Activated naive CD8-positive, alpha-beta T cell (primary cell): ENCODE data around the gene STIM1.
A peak's percentile ranks its signal among the peaks of the same experiment; 100 is the strongest.

ENCODE experiments used
- H3K27ac Mint-ChIP-seq: one replicate; pipeline ENCODE4 v1.8.0; 2021; ENCODE audit warnings: mixed read lengths
- H3K27me3 Mint-ChIP-seq: one replicate; pipeline ENCODE4 v1.8.0; 2021; ENCODE audit warnings: mixed read lengths
- H3K36me3 Mint-ChIP-seq: one replicate; pipeline ENCODE4 v1.8.0; 2021; ENCODE audit warnings: mixed read lengths
- H3K4me1 Mint-ChIP-seq: one replicate; pipeline ENCODE4 v1.8.0; 2021; ENCODE audit warnings: low read depth, mixed read lengths
- H3K4me3 Mint-ChIP-seq: one replicate; pipeline ENCODE4 v1.8.0; 2021; ENCODE audit warnings: mild to moderate bottlenecking, mixed read lengths
- H3K9me3 Mint-ChIP-seq: one replicate; pipeline ENCODE4 v1.8.0; 2021; ENCODE audit warnings: low read depth, mixed read lengths

Gene STIM1

DNA sequence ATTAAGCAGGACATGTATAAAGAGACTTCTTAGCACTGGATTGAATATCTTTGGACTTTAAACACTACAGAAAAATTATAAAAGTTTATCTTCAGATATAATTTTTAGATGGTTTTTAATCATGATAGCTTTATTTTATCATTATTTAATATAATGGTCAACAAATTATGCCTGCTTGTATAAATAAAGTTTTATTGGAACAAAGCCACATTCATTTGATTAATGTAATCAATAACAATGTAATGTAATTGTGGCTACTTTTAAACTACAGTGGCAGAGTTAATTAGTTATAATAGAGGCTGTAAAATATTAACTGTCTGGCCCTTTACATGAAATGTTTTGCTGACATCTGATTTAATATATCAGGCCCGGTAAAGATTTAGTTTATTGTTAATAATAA, 70.0 kb downstream of the STIM1 start:
- Mint-ChIP-seq H3K4me3 (no peak overlapping the region), H3K27me3 (no peaks in the 10 kb centered on the region), H3K4me1 (peaks cover 55% of the 10 kb centered on the region), H3K36me3 (peaks cover 2% of the 10 kb centered on the region), H3K27ac (no peak overlapping the region), H3K9me3 (no peaks in the 10 kb centered on the region)

DNA sequence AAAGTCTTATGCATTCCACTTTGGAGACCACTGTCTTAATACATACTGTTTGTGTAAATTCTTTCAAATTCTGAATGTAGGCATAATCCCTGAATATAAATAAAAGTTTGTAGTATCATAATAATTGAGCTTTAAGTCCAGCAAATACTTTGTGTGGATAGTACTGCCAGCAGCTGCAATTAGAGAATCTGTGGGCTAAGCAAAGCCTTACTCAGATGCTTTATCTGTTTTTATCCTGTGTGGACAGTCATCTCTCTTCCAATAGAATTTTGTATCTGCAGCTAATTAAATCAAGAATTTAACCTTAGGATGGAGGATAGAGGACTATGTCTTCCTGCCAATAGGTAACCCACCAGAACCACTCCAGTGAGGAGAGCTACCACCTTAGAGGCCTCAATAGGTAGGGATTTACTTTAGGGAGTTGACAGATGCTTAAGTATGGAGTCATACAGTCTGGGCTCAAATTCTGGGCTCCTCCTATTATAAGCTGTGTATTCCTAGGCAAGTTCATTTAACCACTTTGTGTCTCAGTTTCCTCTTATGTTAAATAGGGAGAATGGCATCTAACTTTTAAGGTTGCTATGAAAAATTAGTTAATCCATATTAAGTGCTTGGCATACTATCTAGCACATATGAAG, 71.1 kb downstream of the STIM1 start:
- H3K9me3 Mint-ChIP-seq: no peaks in the 10 kb centered on the region
- no peaks in the 10 kb centered on the region for H3K27me3 Mint-ChIP-seq
- H3K36me3 Mint-ChIP-seq: peaks cover 2% of the 10 kb centered on the region
- H3K27ac Mint-ChIP-seq: peak overlapping the region; percentile 30
- H3K4me3 Mint-ChIP-seq: no peak overlapping the region
- H3K4me1 Mint-ChIP-seq: peaks cover 52% of the 10 kb centered on the region

DNA sequence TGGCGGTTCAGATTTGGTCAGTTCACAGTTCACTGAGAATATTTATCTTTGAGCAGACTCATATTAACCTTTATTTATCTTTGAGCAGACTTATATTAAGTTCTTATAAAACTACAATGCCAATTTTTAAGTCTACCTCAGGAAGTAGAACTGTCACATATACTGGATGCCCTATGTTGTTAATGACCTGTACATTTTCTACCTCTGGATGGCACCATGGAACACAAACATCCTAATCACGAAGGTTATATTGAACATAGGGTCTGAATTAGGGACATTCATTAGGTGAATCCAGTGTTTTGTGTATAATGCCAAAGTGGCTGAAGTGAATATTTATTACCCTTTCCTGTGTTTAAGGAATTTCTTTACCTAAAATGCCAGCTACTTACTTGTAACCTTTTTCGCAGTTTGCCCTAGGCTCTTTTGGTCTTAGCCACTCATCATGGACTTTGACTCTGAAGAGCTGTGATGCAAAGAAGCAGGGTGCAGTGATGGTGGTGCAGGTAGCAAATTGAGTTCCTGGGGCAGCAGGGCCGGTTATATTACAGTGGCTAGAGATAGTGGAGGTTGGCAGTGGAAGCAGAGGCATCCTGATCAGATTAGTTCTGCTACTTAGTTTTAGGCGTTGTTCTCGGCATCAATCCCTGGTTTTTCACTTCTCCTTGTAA, 71.8 kb downstream of the STIM1 start:
- Mint-ChIP-seq H3K27me3 (no peaks in the 10 kb centered on the region), H3K36me3 (peaks cover 2% of the 10 kb centered on the region), H3K9me3 (no peaks in the 10 kb centered on the region), H3K4me1 (peaks cover 47% of the 10 kb centered on the region), H3K27ac (no peak overlapping the region), H3K4me3 (no peak overlapping the region)

DNA sequence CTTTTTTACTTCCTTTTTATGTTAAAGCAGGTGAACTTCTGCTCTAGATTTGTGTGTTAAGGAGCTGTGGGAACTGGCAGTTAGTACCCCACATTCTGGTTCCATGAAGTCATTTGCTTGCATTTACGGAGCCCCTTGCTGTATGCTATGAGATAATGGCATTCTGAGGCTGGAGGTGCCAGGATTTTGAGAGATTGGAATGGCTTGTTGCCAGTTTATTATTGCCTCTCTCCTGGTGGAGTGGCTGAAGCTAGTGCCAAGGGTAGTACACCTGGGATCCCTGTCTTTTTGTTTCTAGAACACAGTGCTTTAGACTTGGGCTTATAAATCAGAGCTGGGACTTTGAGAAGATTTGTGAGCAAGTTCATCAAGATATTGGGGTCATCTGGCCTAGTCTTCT, 73.8 kb downstream of the STIM1 start:
- H3K4me3 Mint-ChIP-seq: no peak overlapping the region
- no peaks in the 10 kb centered on the region for H3K27me3 Mint-ChIP-seq
- no peak overlapping the region for H3K27ac Mint-ChIP-seq
- H3K36me3 Mint-ChIP-seq: peaks cover 2% of the 10 kb centered on the region
- no peaks in the 10 kb centered on the region for H3K9me3 Mint-ChIP-seq
- peaks cover 52% of the 10 kb centered on the region for H3K4me1 Mint-ChIP-seq

DNA sequence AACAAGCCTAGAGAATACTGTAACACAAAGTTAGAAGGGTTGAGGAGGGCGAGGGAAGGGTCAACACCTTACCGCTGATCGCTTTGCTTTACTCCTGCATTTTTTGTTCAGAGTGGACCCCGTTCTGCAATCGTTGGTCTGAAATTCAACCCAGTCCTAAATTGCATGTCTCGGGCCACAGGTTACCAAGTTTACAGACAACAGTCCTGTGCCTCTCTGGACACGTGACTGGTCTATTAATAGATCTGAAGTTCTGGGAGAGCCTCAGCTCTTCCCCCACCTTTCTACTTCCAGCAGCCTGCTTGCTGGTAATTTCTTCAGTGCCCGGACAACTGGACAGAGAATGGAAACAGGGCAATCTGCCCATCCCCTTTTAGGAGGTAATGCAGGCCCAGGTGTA, 74.2 kb downstream of the STIM1 start:
- Mint-ChIP-seq H3K36me3 (peaks cover 2% of the 10 kb centered on the region), H3K9me3 (no peaks in the 10 kb centered on the region), H3K4me3 (no peak overlapping the region), H3K27me3 (no peaks in the 10 kb centered on the region), H3K27ac (peak overlapping the region; percentile 4), H3K4me1 (peaks cover 56% of the 10 kb centered on the region)

DNA sequence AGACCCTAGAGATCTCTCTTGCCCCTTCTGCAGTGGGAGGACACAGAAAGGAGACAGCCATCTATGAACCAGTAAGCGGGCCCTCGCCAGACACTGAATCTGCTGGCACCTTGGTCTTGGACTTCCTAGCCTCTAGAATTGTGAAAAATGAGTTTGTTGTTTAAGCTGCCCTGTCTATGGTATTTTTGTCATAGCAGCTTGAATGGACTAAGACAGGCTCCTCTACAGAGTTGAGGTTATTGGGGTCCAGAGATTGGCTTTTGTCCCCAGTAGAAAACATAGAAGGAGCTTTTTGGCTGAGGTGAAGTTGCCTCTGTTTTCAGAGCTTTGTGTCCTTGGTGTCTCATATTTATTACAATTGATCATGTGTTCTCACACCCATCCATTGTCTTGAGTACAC, 77.2 kb downstream of the STIM1 start:
- Mint-ChIP-seq H3K27me3 (no peaks in the 10 kb centered on the region), H3K4me1 (peaks cover 69% of the 10 kb centered on the region), H3K9me3 (no peaks in the 10 kb centered on the region), H3K4me3 (no peak overlapping the region), H3K27ac (peak overlapping the region; percentile 30), H3K36me3 (peaks cover 10% of the 10 kb centered on the region)

DNA sequence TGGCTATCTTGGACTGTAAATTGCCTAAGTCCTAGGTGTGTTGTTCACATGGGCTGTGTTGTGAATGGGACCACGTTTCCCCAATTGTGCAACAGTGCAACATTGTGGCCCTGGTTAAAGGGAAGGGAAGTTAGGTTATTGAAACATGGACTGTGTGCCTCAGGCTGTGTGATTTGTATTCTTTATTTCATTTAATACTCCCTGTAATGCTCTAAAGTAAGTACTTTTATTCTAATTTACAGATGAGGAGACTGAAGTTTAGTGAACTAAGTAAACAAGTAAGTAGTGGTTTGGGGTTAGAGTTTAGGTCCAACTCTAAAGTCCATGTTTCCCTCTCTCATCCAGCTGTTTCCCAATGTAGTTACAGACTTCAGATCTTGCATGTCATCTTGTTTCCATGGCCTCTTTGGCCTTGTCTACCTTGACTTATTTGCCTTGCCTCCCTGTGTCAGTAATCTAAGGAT, 77.7 kb downstream of the STIM1 start:
- Mint-ChIP-seq H3K9me3 (no peaks in the 10 kb centered on the region), H3K27me3 (no peaks in the 10 kb centered on the region), H3K4me1 (peaks cover 67% of the 10 kb centered on the region), H3K4me3 (no peak overlapping the region), H3K36me3 (peaks cover 10% of the 10 kb centered on the region), H3K27ac (peak overlapping the region; percentile 30)

DNA sequence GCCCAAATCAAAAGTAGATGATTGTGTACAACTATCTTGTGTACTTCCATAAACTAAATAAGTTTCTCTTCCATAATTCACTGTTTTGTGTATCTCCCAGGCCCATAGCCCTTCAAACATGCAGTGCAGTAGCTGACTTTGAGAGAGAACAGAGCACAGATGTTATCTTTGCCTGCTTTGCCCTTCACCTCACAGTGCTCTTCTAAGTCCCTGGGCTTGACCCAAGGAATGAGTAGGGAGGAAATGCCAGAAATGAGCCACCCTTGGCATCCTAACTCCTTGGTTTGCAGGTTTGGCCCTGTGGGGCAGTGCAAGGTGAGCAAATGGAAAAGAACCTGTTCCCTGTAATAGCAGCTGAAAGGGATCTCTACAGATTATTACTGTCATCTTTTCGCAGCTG, 79.2 kb downstream of the STIM1 start:
- peak overlapping the region; percentile 59 for H3K27ac Mint-ChIP-seq
- peaks cover 70% of the 10 kb centered on the region for H3K4me1 Mint-ChIP-seq
- peaks cover 8% of the 10 kb centered on the region for H3K36me3 Mint-ChIP-seq
- no peaks in the 10 kb centered on the region for H3K9me3 Mint-ChIP-seq
- no peak overlapping the region for H3K4me3 Mint-ChIP-seq
- no peaks in the 10 kb centered on the region for H3K27me3 Mint-ChIP-seq

DNA sequence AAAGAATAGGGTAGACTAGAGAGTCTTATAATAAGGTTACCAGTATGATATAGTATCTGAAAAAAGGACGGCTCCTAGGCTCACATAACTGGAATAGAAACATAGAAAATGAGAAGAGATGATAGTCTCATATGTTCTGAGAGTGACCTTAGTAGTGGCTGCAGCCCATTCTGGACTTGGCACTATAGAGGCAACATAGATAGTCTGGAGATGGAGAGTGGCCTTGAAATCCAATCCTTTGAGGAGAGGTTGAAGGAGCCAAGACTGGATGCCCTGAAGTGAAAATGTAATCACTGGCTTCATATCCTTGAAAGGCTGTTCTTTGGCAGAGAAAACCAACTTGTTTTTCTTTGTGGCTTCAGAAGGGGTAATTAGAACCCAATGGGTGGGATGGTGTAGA, 81.1 kb downstream of the STIM1 start:
- H3K4me3 Mint-ChIP-seq: no peak overlapping the region

DNA sequence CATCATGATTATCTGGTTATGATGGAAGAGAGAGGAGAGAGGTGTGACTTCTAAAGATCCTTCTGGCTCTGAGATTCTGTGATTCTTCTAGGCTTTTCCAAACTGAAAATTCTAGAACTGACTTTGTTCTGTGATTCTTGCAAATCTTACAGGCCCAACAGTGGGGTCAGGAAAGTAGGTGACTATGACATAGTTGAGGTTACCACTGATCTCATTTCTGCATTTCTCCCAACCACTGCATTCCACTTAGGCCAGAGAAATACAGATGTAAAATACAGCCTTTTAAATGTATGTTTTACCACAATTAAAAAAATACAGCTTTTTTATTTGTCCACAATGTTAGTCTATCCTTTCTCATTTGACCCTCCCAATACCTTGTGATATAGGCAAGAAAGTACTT, 83.7 kb downstream of the STIM1 start:
- H3K27ac Mint-ChIP-seq: peak overlapping the region; percentile 13
- no peak overlapping the region for H3K4me3 Mint-ChIP-seq
- no peaks in the 10 kb centered on the region for H3K9me3 Mint-ChIP-seq
- no peaks in the 10 kb centered on the region for H3K27me3 Mint-ChIP-seq
- H3K36me3 Mint-ChIP-seq: peaks cover 13% of the 10 kb centered on the region
- H3K4me1 Mint-ChIP-seq: peaks cover 88% of the 10 kb centered on the region

More for the DNA sequence above, 81.1 kb downstream of the STIM1 start:
- Mint-ChIP-seq H3K9me3 (no peaks in the 10 kb centered on the region), H3K27ac (peak overlapping the region; percentile 12), H3K27me3 (no peaks in the 10 kb centered on the region), H3K4me1 (peaks cover 75% of the 10 kb centered on the region), H3K36me3 (peaks cover 12% of the 10 kb centered on the region)

DNA sequence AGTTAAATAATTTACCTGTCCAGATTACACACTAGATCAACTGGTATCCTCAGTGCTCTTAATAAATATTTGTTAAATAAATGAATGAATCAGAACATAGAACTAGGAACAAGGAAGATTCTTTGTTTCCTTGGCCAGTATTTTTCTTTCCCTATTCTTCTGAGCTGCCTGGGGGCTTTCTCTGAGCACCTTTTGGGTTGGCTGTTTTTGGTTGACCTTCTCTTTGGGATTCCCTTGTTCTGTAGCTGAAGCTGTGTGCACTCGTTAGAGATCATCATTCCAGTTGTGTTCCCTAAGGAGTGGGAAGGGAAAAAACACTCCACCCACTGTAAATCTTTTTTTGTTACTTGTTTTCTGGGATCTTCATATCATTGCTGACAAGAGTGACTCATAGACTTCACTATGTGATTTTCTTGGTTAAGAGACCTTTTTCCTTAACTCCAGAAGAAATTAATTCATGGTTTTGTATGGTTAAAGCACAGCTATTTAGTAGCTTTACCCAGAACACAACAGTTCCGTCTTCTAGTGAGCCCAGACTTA, 84.3 kb downstream of the STIM1 start:
- peaks cover 88% of the 10 kb centered on the region for H3K4me1 Mint-ChIP-seq
- no peaks in the 10 kb centered on the region for H3K27me3 Mint-ChIP-seq
- H3K27ac Mint-ChIP-seq: peak overlapping the region; percentile 83
- H3K36me3 Mint-ChIP-seq: peaks cover 14% of the 10 kb centered on the region
- H3K4me3 Mint-ChIP-seq: no peak overlapping the region
- no peaks in the 10 kb centered on the region for H3K9me3 Mint-ChIP-seq

DNA sequence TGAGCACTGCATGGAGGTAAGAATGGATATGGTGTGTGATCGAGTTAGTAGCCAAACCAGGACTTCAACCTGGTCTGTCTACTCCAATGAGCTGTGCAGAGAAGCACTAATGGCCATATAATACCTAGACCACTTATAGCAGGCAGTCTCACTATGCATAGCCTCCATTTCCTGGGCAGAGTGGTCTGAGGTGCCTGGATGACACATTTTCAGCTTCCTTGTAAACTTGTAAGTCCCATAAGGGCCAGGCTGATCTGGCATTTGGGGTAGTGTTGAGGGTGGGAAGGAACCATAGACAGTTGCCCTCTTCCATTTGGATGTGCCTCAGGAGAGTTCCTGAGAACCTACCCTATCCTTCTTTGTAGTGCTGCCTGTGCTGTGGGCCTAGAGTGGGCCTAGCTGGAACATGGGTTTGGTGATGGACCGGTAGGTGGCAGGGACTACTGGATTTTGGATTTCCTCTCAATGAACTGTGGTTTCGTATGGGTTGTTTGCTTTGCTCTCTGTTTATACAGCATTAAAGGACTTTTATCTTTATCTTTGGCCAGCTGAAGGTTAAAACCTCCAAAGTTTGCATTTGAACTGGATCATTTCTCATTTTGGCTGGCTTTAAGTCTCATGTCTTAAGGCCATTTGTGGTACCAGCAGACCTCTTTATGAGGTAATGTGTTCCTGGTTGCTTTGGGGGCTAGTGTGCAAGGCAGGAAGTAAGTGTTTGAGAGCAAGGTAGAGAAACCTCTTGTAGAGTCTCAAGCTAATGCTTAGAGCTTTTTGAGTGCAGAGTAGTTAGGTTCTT, 86.9 kb downstream of the STIM1 start:
- peak overlapping the region; percentile 84 for H3K27ac Mint-ChIP-seq

DNA sequence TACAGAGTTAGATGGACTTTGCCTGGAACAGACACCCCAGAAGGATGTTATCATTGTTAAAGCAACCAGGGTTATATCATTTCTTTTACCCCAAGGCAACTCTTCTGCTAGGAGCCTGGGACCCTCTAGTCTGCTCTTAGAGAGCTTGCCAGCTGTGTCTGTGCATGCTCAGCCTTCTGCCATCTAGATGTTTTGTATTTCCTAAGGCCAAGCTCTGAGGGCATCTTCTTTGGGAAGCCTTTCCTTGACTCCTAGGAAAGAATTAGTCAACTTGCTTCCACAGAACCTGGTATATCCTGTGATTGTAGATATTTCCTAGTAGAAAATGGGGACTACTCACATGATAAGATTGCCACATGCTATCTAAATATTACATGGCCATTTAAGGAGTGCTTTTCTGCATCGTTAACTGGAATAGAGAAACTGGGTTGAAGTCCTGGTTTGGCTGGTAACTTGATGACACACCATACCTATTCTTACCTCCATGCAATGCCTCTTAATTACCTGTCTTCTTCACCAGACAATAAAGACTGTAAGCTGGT, 87.6 kb downstream of the STIM1 start:
- Mint-ChIP-seq H3K27ac (peak overlapping the region; percentile 84), H3K9me3 (no peaks in the 10 kb centered on the region), H3K4me1 (peaks cover 91% of the 10 kb centered on the region), H3K36me3 (peaks cover 10% of the 10 kb centered on the region), H3K4me3 (peak overlapping the region; percentile 2), H3K27me3 (no peaks in the 10 kb centered on the region)

More for the DNA sequence above, 86.9 kb downstream of the STIM1 start:
- no peaks in the 10 kb centered on the region for H3K9me3 Mint-ChIP-seq
- peaks cover 88% of the 10 kb centered on the region for H3K4me1 Mint-ChIP-seq
- peaks cover 10% of the 10 kb centered on the region for H3K36me3 Mint-ChIP-seq
- H3K4me3 Mint-ChIP-seq: no peak overlapping the region
- H3K27me3 Mint-ChIP-seq: no peaks in the 10 kb centered on the region

DNA sequence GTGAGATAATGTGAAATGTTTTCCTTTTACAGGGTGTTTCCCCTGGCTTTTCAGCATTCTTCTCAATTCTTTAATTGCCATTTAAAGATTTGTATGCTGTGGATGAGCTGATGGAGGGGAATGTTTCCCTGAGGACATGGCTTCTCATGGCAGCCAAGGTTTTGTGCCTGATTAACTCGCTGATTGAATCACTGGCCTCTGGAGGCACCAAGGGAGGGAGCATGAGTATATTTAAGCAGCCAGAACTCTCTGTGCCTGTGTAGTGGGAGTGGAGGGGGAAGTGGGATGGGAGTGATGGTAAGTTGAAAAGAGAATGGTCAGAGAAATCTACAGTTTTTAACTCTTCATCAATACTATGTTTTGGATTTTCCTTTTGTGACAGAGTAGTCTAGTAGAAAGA, 88.7 kb downstream of the STIM1 start:
- H3K27ac Mint-ChIP-seq: peak overlapping the region; percentile 84
- no peaks in the 10 kb centered on the region for H3K27me3 Mint-ChIP-seq
- peaks cover 13% of the 10 kb centered on the region for H3K36me3 Mint-ChIP-seq
- H3K4me1 Mint-ChIP-seq: peaks cover 95% of the 10 kb centered on the region
- H3K4me3 Mint-ChIP-seq: peak overlapping the region; percentile 33
- H3K9me3 Mint-ChIP-seq: no peaks in the 10 kb centered on the region
